DMS79 treated with DMSO at 0.1 percent for 48 hours (cell line): ENCODE data around the gene TNS3.

Experiments
- DNase-seq: peaks from one replicate; lab custom pipeline; 2025; lab: John Stamatoyannopoulos, UW

TNS3 gene

GRCh38 chr7:47521816-47522561, 59.9 kb downstream of the TNS3 start:
- DNase-seq, result no peak

GRCh38 chr7:47521011-47521795, 60.7 kb downstream of the TNS3 start:
- DNase-seq, result no peak

- DNase-seq, result no peak
Measured at GRCh38 chr7:47520406-47520805, 61.5 kb downstream of the TNS3 start.

- DNase-seq, result no peak
Measured at GRCh38 chr7:47518827-47519226, 63.1 kb downstream of the TNS3 start.

DNA sequence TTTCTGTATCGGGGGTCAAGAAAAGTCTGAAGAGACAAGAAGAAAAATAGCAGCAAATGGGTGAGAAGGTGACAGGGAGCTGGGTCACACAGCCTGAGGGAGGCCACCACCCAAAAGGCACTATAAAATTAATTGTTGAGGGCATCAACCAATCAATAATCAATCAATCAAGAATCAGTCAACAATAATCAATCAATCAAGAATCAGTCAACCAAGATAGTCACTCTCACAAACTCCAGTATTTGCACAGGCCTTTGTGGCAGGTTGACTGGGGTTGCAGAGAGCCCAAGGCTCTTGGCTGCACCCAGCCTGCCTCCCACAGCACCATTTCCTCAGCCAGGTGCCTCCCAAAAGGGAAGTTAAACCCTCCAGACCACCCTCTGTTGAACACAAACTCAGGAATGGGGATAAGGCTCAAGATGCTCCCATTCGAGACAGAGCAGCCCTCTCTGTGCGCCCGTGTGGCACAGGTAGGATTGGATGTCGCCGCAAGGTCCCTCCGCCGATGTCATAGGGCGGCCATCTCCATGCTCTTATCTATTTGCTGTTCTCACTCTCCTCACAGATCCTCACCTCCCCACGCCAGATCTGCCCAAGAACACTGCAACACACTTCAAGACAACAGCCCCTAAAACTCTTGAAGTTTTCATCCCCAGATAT, 64.0 kb downstream of the TNS3 start:
- DNase-seq, result no peak

- no peak for DNase-seq
Measured at GRCh38 chr7:47516985-47517600, 64.8 kb downstream of the TNS3 start.

GRCh38 chr7:47516386-47516785, 65.5 kb downstream of the TNS3 start:
- no peak for DNase-seq

- DNase-seq, result no peak
Measured at GRCh38 chr7:47515305-47515834, 66.5 kb downstream of the TNS3 start.

GRCh38 chr7:47514818-47515217, 67.1 kb downstream of the TNS3 start:
- no peak for DNase-seq

- DNase-seq, result no peak
Measured at GRCh38 chr7:47514367-47514766, 67.5 kb downstream of the TNS3 start.

DNA sequence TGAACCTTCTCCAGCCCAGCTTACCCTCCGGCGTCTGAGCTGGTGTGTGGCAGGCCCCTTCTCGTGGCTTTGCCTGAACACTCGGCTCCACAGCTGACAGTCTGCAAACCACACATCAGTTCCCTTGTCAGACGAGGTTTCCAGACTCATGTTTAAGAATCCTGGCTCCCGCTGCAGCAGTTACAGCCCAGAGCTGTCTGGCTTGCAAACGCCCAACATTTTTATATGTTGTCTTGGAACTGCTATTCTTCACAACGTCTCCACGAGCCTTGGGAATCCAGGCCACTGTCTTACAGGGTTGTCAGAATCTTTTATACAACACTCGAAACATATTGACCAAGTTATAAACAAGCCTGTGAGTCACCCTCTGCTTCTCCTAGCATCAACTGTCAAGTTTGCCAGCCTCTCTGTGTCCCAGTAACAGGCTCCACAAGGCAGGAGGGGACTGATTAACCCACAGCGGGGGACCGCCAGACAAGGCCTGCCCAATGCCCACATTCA, 68.1 kb downstream of the TNS3 start:
- DNase-seq, result no peak

- no peak for DNase-seq
Measured at GRCh38 chr7:47512481-47513176, 69.3 kb downstream of the TNS3 start.

DNA sequence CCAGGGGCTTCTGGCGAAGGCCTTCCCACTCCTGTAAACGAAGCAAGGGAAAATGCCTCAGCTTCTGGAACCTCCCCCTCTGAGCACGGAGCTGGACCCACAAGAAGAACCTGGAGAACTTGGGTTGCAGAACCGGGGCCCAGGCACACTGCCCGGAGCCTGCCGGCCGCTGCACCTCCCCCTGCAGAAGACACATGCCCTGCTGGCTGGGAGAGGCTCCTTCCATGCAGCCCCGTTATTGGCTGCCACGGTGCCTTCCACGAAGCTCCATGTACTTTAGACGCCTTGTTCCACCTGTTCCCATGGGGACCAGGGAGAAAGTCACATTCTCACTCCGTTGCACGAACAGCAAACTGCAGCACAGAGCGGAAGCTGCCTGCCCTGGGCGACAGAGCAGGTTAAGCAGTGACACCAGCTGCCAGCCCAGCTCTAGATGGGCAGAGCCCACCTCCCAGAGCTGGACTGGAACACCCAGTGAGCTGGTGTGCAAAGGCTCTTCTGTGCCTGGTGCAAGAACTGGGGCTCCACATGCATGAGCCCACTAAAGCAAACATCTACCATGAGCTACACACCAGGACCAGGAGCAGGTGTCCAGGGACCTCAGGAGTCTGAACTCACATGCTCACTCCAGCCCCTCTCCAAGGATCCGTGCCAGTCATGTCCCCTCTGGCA, 70.1 kb downstream of the TNS3 start:
- no peak for DNase-seq

DNA sequence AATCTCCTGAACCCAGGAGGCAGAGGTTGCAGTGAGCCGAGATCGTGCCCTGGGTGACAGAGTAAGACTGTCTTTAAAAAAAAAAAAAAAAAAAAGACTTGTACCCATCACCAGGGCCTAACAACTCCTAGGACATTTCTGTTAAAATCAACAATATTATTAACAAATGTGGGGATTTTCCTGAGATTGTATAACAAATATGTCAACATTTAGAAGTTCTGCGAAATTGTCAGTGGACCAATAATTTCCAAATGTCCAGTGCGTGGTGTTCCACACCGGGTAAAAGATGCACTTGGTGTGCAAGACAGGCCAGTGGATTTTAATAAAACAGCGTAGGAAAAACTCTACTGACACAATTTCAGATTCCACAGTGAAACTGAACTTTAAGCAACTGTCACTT, 71.1 kb downstream of the TNS3 start:
- DNase-seq, result no peak

DNA sequence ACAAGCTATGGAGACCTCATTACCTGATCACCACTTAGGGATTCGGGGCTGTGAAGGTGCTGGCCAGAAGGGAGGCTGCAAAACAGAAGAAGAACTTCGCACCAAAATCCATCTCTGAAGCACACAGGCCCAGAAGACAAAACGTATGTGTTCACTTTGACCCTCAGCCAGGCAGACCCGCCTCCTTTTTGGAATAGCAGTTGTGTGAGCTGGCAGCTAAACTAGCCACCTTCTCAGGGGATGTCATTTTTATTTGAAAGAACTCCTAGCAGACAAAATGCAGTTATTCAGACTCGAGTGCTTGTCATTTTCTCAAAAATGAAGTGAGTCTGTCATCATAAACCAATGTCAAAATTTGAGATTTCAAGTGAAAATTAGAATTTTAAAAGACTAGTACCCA, 71.7 kb downstream of the TNS3 start:
- no peak for DNase-seq

- no peak for DNase-seq
Measured at GRCh38 chr7:47509571-47509970, 72.3 kb downstream of the TNS3 start.

DNA sequence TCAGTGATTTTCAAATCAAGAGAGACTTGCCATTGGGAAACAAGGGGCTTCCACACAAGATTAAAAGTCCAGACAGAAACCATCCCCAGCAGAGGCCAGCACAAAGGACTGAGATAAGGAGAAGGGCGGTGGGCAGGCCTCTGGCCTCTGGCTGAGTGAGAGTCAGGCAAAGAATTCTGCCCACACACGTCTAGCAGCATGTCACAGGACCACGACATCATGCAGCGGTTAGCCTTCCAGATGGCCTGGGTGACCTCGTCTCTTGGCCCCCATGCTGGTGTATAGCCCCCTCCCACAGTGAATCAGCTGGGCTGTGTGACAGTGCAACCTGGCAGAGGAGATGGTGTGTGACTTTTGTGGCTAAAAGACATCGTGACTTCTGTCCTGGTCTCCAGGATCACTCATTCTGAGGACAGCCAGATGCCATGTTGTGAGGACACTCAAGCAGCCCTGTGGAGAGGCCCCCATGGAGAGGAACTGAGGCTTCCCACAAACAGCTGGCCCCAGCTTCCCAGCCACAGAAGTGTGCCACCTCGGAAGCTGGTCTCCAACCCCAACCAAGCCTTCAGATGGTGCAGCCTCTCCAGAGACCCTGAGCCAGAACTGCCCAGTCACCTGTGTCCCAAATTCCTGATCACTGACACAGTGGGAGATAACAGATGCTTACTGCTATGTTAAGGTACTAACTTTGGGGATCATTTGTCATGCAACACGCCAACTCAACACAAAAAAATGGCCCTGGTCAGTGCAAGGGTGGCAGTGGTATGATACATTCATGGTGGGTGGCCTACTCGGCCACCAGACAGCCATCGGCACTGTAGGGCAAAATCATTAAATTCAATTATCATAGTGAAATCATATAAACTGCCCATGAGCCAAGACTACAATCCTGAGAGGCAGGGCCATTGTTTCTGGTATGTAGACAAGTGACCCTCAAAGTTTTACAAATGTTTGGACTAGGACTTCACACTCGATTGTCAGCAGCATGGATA, 73.2 kb downstream of the TNS3 start:
- DNase-seq, result no peak

GRCh38 chr7:47507522-47507921, 74.4 kb downstream of the TNS3 start:
- DNase-seq, result no peak
